Neuronal stem cell (in vitro differentiated cells): ENCODE results near the gene ELANE.
A peak's percentile ranks its signal among the peaks of the same experiment; 100 is the strongest.
"Not testable (repeated sequence)": the region's sequence is repeated elsewhere in the genome, so short reads cannot be mapped to it uniquely, and the experiment has no call there.

ENCODE experiments used
- DNase-seq: peaks from one replicate; pipeline ENCODE4 v3.0.0-alpha.2; 2013; ENCODE audit warnings: low spot score
- H2AFZ ChIP-seq: one replicate; pipeline ENCODE4 v1.6.1; 2013; ENCODE audit warnings: mild to moderate bottlenecking, low read length, inconsistent platforms
- H2AK5ac ChIP-seq: 2 replicates; pipeline ENCODE4 v1.6.1; 2013; ENCODE audit warnings: low read depth, mild to moderate bottlenecking, inconsistent platforms, low read length, moderate library complexity, mixed read lengths
- H2BK120ac ChIP-seq: 2 replicates; pipeline ENCODE4 v1.6.1; 2013; ENCODE audit warnings: low read depth, mild to moderate bottlenecking, inconsistent platforms, low read length, moderate library complexity, mixed read lengths
- H2BK12ac ChIP-seq: one replicate; pipeline ENCODE4 v1.6.1; 2013; ENCODE audit warnings: low read length, inconsistent platforms
- H2BK15ac ChIP-seq: 2 replicates; pipeline ENCODE4 v1.6.1; 2013; ENCODE audit warnings: mild to moderate bottlenecking, low read length, inconsistent platforms, mixed read lengths
- H2BK5ac ChIP-seq: one replicate; pipeline ENCODE4 v1.6.1; 2013; ENCODE audit warnings: inconsistent platforms, mild to moderate bottlenecking, low read length, moderate library complexity
- H3K14ac ChIP-seq: one replicate; pipeline ENCODE4 v1.6.1; 2013; ENCODE audit warnings: low read length, inconsistent platforms
- H3K18ac ChIP-seq: 2 replicates; pipeline ENCODE4 v1.6.1; 2013; ENCODE audit warnings: low read length, inconsistent platforms
- H3K23ac ChIP-seq: 2 replicates; pipeline ENCODE4 v1.6.1; 2013; ENCODE audit warnings: low read depth, mild to moderate bottlenecking, mixed read lengths, low read length, inconsistent platforms; ENCODE audit not compliant: poor library complexity
- H3K27ac ChIP-seq: replicated peaks from 3 replicates; pipeline ENCODE4 v1.5.1; 2013; ENCODE audit warnings: low read length, inconsistent platforms
- H3K27me3 ChIP-seq, 3 experiments: 2 replicates each; pipeline ENCODE4 v1.6.1; 2013; ENCODE audit warnings: low read length in 3 of 3, mild to moderate bottlenecking in 2 of 3, inconsistent platforms in 1 of 3, low read depth in 1 of 3, mixed read lengths in 1 of 3, moderate library complexity in 1 of 3; ENCODE audit not compliant: control insufficient read depth in 3 of 3, insufficient read depth in 3 of 3
- H3K36me3 ChIP-seq, 2 donors: replicated peaks in 1 of 2; 2 replicates each; pipeline ENCODE4 v1.6.1; 2013; ENCODE audit warnings: low read length in 2 of 2; ENCODE audit not compliant: control insufficient read depth in 2 of 2, insufficient read depth in 2 of 2
- H3K4ac ChIP-seq: 2 replicates; pipeline ENCODE4 v1.6.1; 2013; ENCODE audit warnings: inconsistent platforms, mild to moderate bottlenecking, low read length, moderate library complexity
- H3K4me1 ChIP-seq, 2 donors: 1 replicate in 1 of 2; 2 replicates in 1 of 2; pipeline ENCODE4 v1.6.1; 2013; ENCODE audit warnings: low read length in 2 of 2, low read depth in 1 of 2; ENCODE audit not compliant: control insufficient read depth in 2 of 2, insufficient read depth in 1 of 2
- H3K4me2 ChIP-seq: one replicate; pipeline ENCODE4 v1.6.1; 2013; ENCODE audit warnings: mild to moderate bottlenecking, low read length, inconsistent platforms; ENCODE audit not compliant: insufficient read depth, poor library complexity, severe bottlenecking
- H3K4me3 ChIP-seq, 2 donors: 2 replicates each; pipeline ENCODE4 v1.5.1; 2013; ENCODE audit warnings: low read length in 2 of 2, mild to moderate bottlenecking in 2 of 2, inconsistent platforms in 1 of 2, moderate library complexity in 1 of 2
- H3K79me1 ChIP-seq: one replicate; pipeline ENCODE4 v1.6.1; 2013; ENCODE audit warnings: low read depth, mild to moderate bottlenecking, inconsistent platforms, low read length, moderate library complexity
- H3K9ac ChIP-seq: one replicate; pipeline ENCODE4 v1.6.1; 2013; ENCODE audit warnings: mild to moderate bottlenecking, low read depth, low read length, inconsistent platforms; ENCODE audit not compliant: poor library complexity
- H3K9me3 ChIP-seq, 2 donors: replicated peaks in 1 of 2; 2 replicates each; pipeline versions ENCODE3 to v1.6.1; 2013; ENCODE audit warnings: low read length in 2 of 2, mild to moderate bottlenecking in 2 of 2, inconsistent platforms in 1 of 2, low read depth in 1 of 2, mixed read lengths in 1 of 2, moderate library complexity in 1 of 2; ENCODE audit not compliant: control insufficient read depth in 2 of 2, insufficient read depth in 1 of 2
- H4K8ac ChIP-seq: one replicate; pipeline ENCODE4 v1.6.1; 2013; ENCODE audit warnings: low read depth, mild to moderate bottlenecking, inconsistent platforms, low read length, moderate library complexity
- H4K91ac ChIP-seq: one replicate; pipeline ENCODE4 v1.6.1; 2013; ENCODE audit warnings: low read length, low read depth, mild to moderate bottlenecking, inconsistent platforms; ENCODE audit not compliant: poor library complexity
- WGBS, 2 donors: extraction: QIAGEN DNeasy Blood & Tissue Kit; methylation state at CpG; one replicate each; pipeline ENCODE4 v1.1.7; 2013; ENCODE audit warnings: missing lambda C conversion rate in 2 of 2, mixed read lengths in 1 of 2; ENCODE audit not compliant: insufficient read length in 2 of 2, insufficient replicate concordance in 1 of 2; ENCODE audit errors: extremely low coverage in 2 of 2; 5-methylcytosine and 5-hydroxymethylcytosine counted together

ELANE gene

GRCh38 chr19:845707-846521 is 6.2 kb upstream of the ELANE start:
- H3K27ac ChIP-seq, result no peak overlapping the region
- peaks cover 2% of the 10 kb centered on the region for H3K79me1 ChIP-seq
- peaks cover 0 to 51% (median 13%) of the 10 kb centered on the region in 3 experiments for H3K27me3 ChIP-seq
- no peak overlapping the region for H3K14ac ChIP-seq
- H3K4me2 ChIP-seq, result no peak overlapping the region
- no peaks in the 10 kb centered on the region for H3K9me3 ChIP-seq
- no peak overlapping the region for H3K4me3 ChIP-seq
- peak overlapping the region; percentile 99 for H2AK5ac ChIP-seq
- no peak overlapping the region for H3K23ac ChIP-seq
- H2BK15ac ChIP-seq, result peak overlapping the region; percentile 93
- no peak overlapping the region for H4K8ac ChIP-seq
- no CpG with 5 or more reads among the region's 37 CpGs for WGBS, 2 donors
- no peak overlapping the region for H3K4ac ChIP-seq
- H3K4me1 ChIP-seq, result peaks cover 12 to 13% of the 10 kb centered on the region in 2 donors
- peak overlapping the region; percentile 50 for H3K9ac ChIP-seq
- H4K91ac ChIP-seq, result no peak overlapping the region
- H3K18ac ChIP-seq, result peak overlapping the region; percentile 91
- H2AFZ ChIP-seq, result no peak overlapping the region
- H3K36me3 ChIP-seq, result no peaks in the 10 kb centered on the region
- H2BK12ac ChIP-seq, result peak overlapping the region; percentile 97
- DNase-seq, result no peak
- H2BK120ac ChIP-seq, result no peak overlapping the region
- H2BK5ac ChIP-seq, result no peak overlapping the region

- H2AK5ac ChIP-seq, result peak overlapping the region; percentile 12
- no peak overlapping the region for H2BK5ac ChIP-seq
- H3K79me1 ChIP-seq, result peaks cover 2% of the 10 kb centered on the region
- H3K4me2 ChIP-seq, result no peak overlapping the region
- H3K9ac ChIP-seq, result peak overlapping the region; percentile 21
- H3K18ac ChIP-seq, result peak overlapping the region; percentile 57
- no peaks in the 10 kb centered on the region for H3K36me3 ChIP-seq
- H3K27me3 ChIP-seq, result peaks cover 0 to 40% (median 8%) of the 10 kb centered on the region in 3 experiments
- H3K14ac ChIP-seq, result peak overlapping the region; percentile 38
- H3K9me3 ChIP-seq, result no peaks in the 10 kb centered on the region
- peaks cover 9 to 11% of the 10 kb centered on the region in 2 donors for H3K4me1 ChIP-seq
- H2AFZ ChIP-seq, result no peak overlapping the region
- no peak overlapping the region for H2BK12ac ChIP-seq
- H4K8ac ChIP-seq, result no peak overlapping the region
- H3K23ac ChIP-seq, result no peak overlapping the region
- no peak for DNase-seq
- no peak overlapping the region for H4K91ac ChIP-seq
- H3K27ac ChIP-seq, result no peak overlapping the region
- no peak overlapping the region for H2BK15ac ChIP-seq
- WGBS, 2 donors, result no CpG with 5 or more reads among the region's 12 CpGs
- no peak overlapping the region for H3K4me3 ChIP-seq
- H3K4ac ChIP-seq, result no peak overlapping the region
- H2BK120ac ChIP-seq, result no peak overlapping the region
Measured at GRCh38 chr19:848386-848921, 3.6 kb upstream of the ELANE start.

- H3K18ac ChIP-seq, DNase-seq, H2AFZ ChIP-seq: not testable (repeated sequence)
Measured at GRCh38 chr19:849195-849594, 2.9 kb upstream of the ELANE start.

More at GRCh38 chr19:849195-849594, 2.9 kb upstream of the ELANE start:
- H3K27ac ChIP-seq, H3K79me1 ChIP-seq, H3K4me3 ChIP-seq, H4K8ac ChIP-seq, H3K4me2 ChIP-seq, H2BK120ac ChIP-seq, H3K14ac ChIP-seq, H2BK15ac ChIP-seq, H3K4me1 ChIP-seq, H3K23ac ChIP-seq, H2BK12ac ChIP-seq, H3K9me3 ChIP-seq, H3K36me3 ChIP-seq, H2AK5ac ChIP-seq, H3K4ac ChIP-seq, H3K9ac ChIP-seq, H4K91ac ChIP-seq, H2BK5ac ChIP-seq: not testable (repeated sequence)
- peaks cover 0 to 35% (median 3%) of the 10 kb centered on the region in 3 experiments for H3K27me3 ChIP-seq
- WGBS, 2 donors, result no CpG with 5 or more reads among the region's 8 CpGs
